ENCODE measurements around the gene ARHGAP8. TPM values are rescaled to one million over a fixed set of nuclear protein-coding genes. Genes with fewer than 3 reads are reported as not detected.

Gene ARHGAP8
- total RNA-seq, 1 donor from 2014 or later: 1.4 TPM

DNA sequence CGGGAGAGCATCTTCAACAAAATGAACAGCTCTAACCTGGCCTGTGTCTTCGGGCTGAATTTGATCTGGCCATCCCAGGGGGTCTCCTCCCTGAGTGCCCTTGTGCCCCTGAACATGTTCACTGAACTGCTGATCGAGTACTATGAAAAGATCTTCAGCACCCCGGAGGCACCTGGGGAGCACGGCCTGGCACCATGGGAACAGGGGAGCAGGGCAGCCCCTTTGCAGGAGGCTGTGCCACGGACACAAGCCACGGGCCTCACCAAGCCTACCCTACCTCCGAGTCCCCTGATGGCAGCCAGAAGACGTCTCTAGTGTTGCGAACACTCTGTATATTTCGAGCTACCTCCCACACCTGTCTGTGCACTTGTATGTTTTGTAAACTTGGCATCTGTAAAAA is 109.9 kb downstream of the ARHGAP8 start:
- no peak overlapping the region for H3K4me3 Mint-ChIP-seq
- H3K9me3 Mint-ChIP-seq: no peaks in the 10 kb centered on the region
- intact Hi-C loops (cut with micrococcal nuclease): no loop called here
- peaks cover 2% of the 10 kb centered on the region for H3K27me3 Mint-ChIP-seq (ENCODE audit: insufficient read depth)
- H3K4me1 Mint-ChIP-seq (ENCODE audit: low read depth): no peaks in the 10 kb centered on the region
- DNase-seq (ENCODE audit: low spot score): no peak
- H3K27ac Mint-ChIP-seq: no peak overlapping the region
- no peaks in the 10 kb centered on the region for H3K36me3 Mint-ChIP-seq (ENCODE audit: low read depth)

DNA sequence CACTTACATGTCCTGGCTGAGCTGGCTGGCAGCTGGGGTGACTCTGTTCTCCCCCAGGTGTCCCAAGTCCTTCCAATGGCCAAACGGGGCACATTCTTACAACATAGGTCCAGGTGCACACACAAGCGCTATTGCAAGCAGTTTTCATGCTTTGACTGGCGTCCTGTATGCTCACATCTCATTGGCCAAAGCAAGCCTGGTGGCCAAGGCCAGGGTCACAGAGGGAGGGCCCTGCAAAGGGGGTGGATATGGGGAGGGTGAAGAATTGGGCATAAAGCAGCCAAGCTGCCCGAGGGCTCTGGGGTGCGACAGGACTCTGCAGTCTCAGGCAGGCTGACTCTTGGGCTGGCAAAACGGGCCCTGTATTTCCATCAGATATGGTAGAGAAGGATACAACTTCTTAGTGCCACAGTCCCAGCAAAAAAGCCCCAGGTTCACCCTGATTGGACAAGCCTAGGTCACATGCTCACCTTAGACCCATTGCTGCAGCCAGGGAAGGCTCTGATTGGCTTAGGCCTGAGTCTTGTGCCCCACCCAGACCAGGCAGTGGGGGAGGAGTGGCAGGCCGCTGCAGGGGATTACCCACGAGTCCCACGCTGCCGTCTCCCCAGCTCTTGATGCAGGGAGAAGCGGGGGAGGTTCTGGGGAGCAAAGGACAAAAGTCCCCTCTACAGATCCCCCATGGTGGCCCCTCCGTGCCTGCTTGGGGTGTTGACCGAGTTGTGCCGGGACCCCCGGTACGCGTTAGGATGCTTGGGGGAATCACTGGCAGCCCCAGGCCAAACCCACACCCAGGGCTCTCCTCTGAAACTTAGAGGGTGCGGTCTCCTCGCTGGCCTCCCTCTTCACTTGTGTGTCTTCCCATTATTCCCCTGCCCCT is 110.8 kb downstream of the ARHGAP8 start:
- H3K27me3 Mint-ChIP-seq (ENCODE audit: insufficient read depth): peaks cover 2% of the 10 kb centered on the region
- no peak for DNase-seq (ENCODE audit: low spot score)
- H3K4me3 Mint-ChIP-seq: no peak overlapping the region
- H3K4me1 Mint-ChIP-seq (ENCODE audit: low read depth): no peaks in the 10 kb centered on the region
- no peaks in the 10 kb centered on the region for H3K36me3 Mint-ChIP-seq (ENCODE audit: low read depth)
- intact Hi-C loops (cut with micrococcal nuclease): no loop called here
- no peaks in the 10 kb centered on the region for H3K9me3 Mint-ChIP-seq
- H3K27ac Mint-ChIP-seq: no peak overlapping the region

- Mint-ChIP-seq H3K36me3 (ENCODE audit: low read depth) (no peaks in the 10 kb centered on the region), H3K9me3 (no peaks in the 10 kb centered on the region), H3K4me1 (ENCODE audit: low read depth) (no peaks in the 10 kb centered on the region), H3K27me3 (ENCODE audit: insufficient read depth) (peaks cover under 1% of the 10 kb centered on the region), H3K4me3 (no peak overlapping the region), H3K27ac (no peak overlapping the region)
- intact Hi-C loops (cut with micrococcal nuclease): no loop called here
- DNase-seq (ENCODE audit: low spot score): no peak
Observed at GRCh38 chr22:44865193-44866057, 113.0 kb downstream of the ARHGAP8 start.

GRCh38 chr22:44869196-44869595 is 116.8 kb downstream of the ARHGAP8 start:
- intact Hi-C loops (cut with micrococcal nuclease): no loop called here
- no peak overlapping the region for H3K27ac Mint-ChIP-seq
- H3K36me3 Mint-ChIP-seq (ENCODE audit: low read depth): no peaks in the 10 kb centered on the region
- no peaks in the 10 kb centered on the region for H3K9me3 Mint-ChIP-seq
- H3K4me1 Mint-ChIP-seq (ENCODE audit: low read depth): no peaks in the 10 kb centered on the region
- no peak for DNase-seq (ENCODE audit: low spot score)
- no peaks in the 10 kb centered on the region for H3K27me3 Mint-ChIP-seq (ENCODE audit: insufficient read depth)
- H3K4me3 Mint-ChIP-seq: no peak overlapping the region

DNA sequence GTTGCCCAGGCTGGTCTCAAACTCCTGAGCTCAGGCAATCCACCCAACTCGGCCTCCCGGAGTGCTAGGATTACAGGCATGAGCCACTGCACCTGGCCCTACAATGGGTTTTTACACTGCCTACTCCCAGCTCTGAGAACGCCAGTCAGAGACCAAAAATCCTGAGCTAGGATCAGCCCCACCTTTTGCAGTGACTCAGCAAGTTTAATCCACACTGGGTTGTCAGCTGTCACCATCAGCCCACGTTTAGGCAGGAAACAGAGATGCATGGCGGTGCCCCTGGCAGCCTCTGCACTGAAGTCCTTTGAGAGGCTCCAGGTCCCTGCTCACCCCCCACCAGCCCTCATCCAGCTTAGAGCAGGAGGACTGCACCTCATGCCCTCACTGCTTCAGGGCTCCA is 117.6 kb downstream of the ARHGAP8 start:
- no peak for DNase-seq (ENCODE audit: low spot score)
- intact Hi-C loops (cut with micrococcal nuclease): no loop called here
- Mint-ChIP-seq H3K27me3 (ENCODE audit: insufficient read depth) (no peaks in the 10 kb centered on the region), H3K4me3 (no peak overlapping the region), H3K4me1 (ENCODE audit: low read depth) (no peaks in the 10 kb centered on the region), H3K9me3 (no peaks in the 10 kb centered on the region), H3K27ac (no peak overlapping the region), H3K36me3 (ENCODE audit: low read depth) (no peaks in the 10 kb centered on the region)

DNA sequence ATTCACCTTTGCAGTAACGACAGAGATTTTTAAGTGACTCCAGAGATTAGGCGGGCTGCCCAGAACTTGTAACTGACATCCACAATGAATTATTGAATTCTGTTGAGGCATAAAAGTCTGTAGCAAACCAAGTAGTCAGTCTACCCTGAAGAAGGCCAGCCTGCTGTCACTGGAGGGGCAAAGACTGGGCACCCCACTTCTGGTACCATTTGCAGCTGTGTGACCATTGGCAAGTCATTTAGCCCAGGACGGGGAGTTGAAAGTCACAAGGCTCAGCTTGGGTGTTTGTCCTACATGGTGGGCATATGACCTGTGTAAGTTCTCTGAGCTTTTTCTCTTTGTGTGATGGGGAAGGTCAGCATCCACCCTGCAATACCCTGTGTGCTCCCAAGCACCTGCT is 119.4 kb downstream of the ARHGAP8 start:
- Mint-ChIP-seq H3K27me3 (ENCODE audit: insufficient read depth) (no peaks in the 10 kb centered on the region), H3K4me3 (no peak overlapping the region), H3K4me1 (ENCODE audit: low read depth) (no peaks in the 10 kb centered on the region), H3K9me3 (peaks cover 5% of the 10 kb centered on the region), H3K27ac (no peak overlapping the region), H3K36me3 (ENCODE audit: low read depth) (no peaks in the 10 kb centered on the region)
- intact Hi-C loops (cut with micrococcal nuclease): no loop called here
- DNase-seq (ENCODE audit: low spot score): no peak

- H3K27me3 Mint-ChIP-seq (ENCODE audit: insufficient read depth): no peaks in the 10 kb centered on the region
- intact Hi-C loops (cut with micrococcal nuclease): no loop called here
- H3K9me3 Mint-ChIP-seq: peaks cover 5% of the 10 kb centered on the region
- H3K27ac Mint-ChIP-seq: no peak overlapping the region
- no peak for DNase-seq (ENCODE audit: low spot score)
- H3K36me3 Mint-ChIP-seq (ENCODE audit: low read depth): no peaks in the 10 kb centered on the region
- H3K4me3 Mint-ChIP-seq: no peak overlapping the region
- H3K4me1 Mint-ChIP-seq (ENCODE audit: low read depth): no peaks in the 10 kb centered on the region
Observed at GRCh38 chr22:44876921-44877320, 124.5 kb downstream of the ARHGAP8 start.

DNA sequence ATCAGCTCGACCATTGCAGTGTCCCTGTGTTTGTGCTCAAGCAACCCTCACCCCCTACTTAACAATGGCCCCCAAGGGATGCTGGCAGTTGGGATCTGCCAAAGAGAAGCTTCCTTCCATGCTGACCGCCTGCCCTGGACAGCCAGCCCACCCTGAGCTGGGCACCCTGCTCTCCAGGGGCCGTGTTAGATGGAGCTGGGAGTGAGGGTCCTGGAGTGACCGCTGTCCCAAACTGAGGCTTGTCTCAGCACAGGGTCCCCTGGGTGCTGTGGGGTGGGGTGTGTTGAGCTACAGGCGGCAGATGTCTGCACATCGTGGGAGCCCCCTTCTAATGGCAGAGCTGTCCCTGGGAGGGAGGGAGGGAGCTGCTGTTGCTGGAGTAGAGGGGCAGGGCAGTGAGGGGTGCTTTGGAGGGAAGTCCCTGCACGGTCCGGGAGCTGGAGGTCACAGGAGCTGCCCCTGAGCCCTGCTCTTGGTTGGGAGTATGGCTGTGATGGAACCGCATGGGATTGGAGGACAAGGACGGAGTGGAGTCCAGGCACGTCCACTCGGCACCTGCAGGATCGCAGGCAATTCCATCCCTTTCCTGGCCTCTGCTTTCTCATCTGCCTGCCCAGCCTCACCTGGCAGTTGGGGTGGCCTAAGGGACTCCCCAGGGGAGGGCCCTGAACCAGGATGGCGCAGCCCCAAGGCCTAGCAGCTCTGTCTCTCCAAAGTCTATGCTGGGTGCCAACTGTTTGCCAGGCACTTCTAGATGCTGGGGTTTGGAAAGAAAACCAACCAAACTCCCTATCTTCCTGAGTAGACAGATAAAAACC is 126.3 kb downstream of the ARHGAP8 start:
- no peak for DNase-seq (ENCODE audit: low spot score)

DNA sequence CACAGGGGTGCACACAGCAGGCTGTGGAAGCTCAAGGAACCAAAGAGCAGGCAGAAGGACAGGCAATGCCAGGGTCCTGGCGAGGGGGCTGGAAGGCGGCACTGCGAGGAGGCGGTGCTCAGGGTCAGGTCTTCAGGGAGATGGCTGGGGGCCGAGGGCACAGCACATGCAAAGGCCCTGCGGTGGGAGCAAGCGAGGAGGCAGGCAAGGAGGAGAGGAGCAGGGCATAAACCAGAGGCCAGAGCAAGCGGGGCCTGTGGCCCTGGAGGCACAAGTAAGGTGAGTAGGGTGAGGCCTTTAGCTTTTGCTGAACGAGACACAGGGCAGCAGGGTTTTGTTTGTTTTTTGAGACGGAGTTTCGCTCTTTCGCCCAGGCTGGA is 126.9 kb downstream of the ARHGAP8 start:
- Mint-ChIP-seq H3K4me3 (no peak overlapping the region), H3K27me3 (ENCODE audit: insufficient read depth) (no peaks in the 10 kb centered on the region), H3K9me3 (peaks cover 5% of the 10 kb centered on the region), H3K4me1 (ENCODE audit: low read depth) (no peaks in the 10 kb centered on the region), H3K36me3 (ENCODE audit: low read depth) (no peaks in the 10 kb centered on the region), H3K27ac (no peak overlapping the region)
- intact Hi-C loops (cut with micrococcal nuclease): no loop called here
- no peak for DNase-seq (ENCODE audit: low spot score)

More for the DNA sequence above, 126.3 kb downstream of the ARHGAP8 start:
- Mint-ChIP-seq H3K27ac (no peak overlapping the region), H3K9me3 (peaks cover 5% of the 10 kb centered on the region), H3K4me3 (no peak overlapping the region), H3K27me3 (ENCODE audit: insufficient read depth) (no peaks in the 10 kb centered on the region), H3K4me1 (ENCODE audit: low read depth) (no peaks in the 10 kb centered on the region), H3K36me3 (ENCODE audit: low read depth) (no peaks in the 10 kb centered on the region)
- intact Hi-C loops (cut with micrococcal nuclease): no loop called here

DNA sequence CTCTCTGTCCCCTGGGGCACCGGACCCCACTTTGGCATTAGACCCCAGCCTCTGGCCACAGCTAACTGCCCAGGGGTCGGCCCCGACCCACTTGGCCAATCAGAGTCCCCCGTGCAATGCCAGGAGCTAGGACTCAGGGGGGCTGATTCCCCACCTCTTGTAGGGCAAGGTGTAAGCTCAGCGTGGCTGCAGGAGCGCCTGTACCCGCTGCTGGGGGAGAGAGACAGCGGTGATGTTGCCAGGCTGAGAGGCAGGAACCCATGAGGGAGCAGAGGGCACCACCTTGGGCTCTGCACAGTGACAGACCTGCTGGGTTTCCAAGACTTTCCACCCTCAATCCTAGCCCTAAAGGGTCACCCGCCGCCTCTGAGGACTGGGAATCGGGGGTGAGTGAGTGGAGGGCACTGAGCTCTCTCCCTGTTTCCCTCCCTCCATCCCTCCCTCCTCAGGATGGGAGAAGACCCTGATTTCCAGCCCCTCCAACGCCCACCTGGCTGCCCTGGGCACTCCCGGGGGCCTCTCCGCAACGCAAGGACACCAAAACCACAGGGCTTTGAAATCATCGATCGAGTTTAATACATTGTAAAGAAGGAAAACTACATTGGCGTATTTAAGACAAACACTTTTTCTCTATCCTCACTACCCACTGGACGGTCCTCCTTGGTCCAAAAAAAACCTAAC is 128.4 kb downstream of the ARHGAP8 start:
- DNase-seq (ENCODE audit: low spot score): no peak
- Mint-ChIP-seq H3K27me3 (ENCODE audit: insufficient read depth) (no peaks in the 10 kb centered on the region), H3K4me1 (ENCODE audit: low read depth) (no peaks in the 10 kb centered on the region), H3K9me3 (peaks cover 5% of the 10 kb centered on the region), H3K4me3 (no peak overlapping the region), H3K36me3 (ENCODE audit: low read depth) (no peaks in the 10 kb centered on the region), H3K27ac (no peak overlapping the region)
- intact Hi-C loops (cut with micrococcal nuclease): no loop called here

DNA sequence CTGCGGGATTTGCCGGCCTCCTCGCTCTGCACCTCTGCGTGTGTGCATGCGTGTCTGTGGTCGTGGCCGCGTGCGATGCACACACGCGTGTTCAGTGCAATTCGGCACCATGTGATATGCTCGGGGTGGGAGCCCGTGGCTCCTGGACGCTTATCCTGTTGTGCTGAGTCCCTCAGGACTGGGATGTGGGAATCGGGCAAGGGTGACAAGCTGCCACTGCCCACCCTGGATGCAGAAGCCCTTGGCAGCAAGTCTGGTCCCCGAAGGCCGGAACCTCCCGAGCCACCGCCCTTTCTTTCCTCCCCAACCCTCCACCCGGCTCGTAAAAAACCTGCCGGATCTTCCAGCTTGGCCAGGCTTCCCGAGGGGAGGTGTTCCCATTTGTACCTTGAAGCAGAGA is 129.2 kb downstream of the ARHGAP8 start:
- intact Hi-C loops (cut with micrococcal nuclease): no loop called here
- H3K36me3 Mint-ChIP-seq (ENCODE audit: low read depth): no peaks in the 10 kb centered on the region
- H3K27ac Mint-ChIP-seq: no peak overlapping the region
- H3K4me3 Mint-ChIP-seq: no peak overlapping the region
- H3K27me3 Mint-ChIP-seq (ENCODE audit: insufficient read depth): no peaks in the 10 kb centered on the region
- DNase-seq (ENCODE audit: low spot score): no peak
- no peaks in the 10 kb centered on the region for H3K4me1 Mint-ChIP-seq (ENCODE audit: low read depth)
- H3K9me3 Mint-ChIP-seq: peaks cover 2% of the 10 kb centered on the region

GRCh38 chr22:44882226-44882905 is 130.0 kb downstream of the ARHGAP8 start:
- DNase-seq (ENCODE audit: low spot score): no peak
- H3K9me3 Mint-ChIP-seq: no peaks in the 10 kb centered on the region
- intact Hi-C loops (cut with micrococcal nuclease): no loop called here
- no peaks in the 10 kb centered on the region for H3K4me1 Mint-ChIP-seq (ENCODE audit: low read depth)
- H3K4me3 Mint-ChIP-seq: no peak overlapping the region
- H3K36me3 Mint-ChIP-seq (ENCODE audit: low read depth): no peaks in the 10 kb centered on the region
- H3K27ac Mint-ChIP-seq: no peak overlapping the region
- no peaks in the 10 kb centered on the region for H3K27me3 Mint-ChIP-seq (ENCODE audit: insufficient read depth)
